SK-N-SH (cell line): Measurements from ENCODE around the gene TUBGCP2. TPM values are rescaled to one million over a fixed set of nuclear protein-coding genes. Genes with fewer than 3 reads are reported as not detected.

Source experiments
- CTCF ChIA-PET: fragments of 300-600, 350-600 bp; formaldehyde crosslinking; extraction: SDS; loops from one replicate; lab custom pipeline; 2021; lab: Yijun Ruan, JAX
- POLR2A ChIA-PET: fragments of 350-600 bp; sonication (Branson Sonifier 250); formaldehyde crosslinking; extraction: SDS; loops from one replicate; lab custom pipeline; 2020; ENCODE audit warnings: antibody characterized with exemption, inconsistent platforms; lab: Yijun Ruan, JAX
- DNase-seq: peaks from one replicate; pipeline ENCODE4 v3.0.0; 2012
- H2AFZ ChIP-seq: fragments of 200-600 bp; sonication (generic); 2 replicates; pipeline ENCODE4 v1.8.1; 2016; ENCODE audit warnings: antibody characterized with exemption, mild to moderate bottlenecking, low read depth
- H3F3A ChIP-seq: fragments of 200-600 bp; sonication (generic); replicated peaks from 2 replicates; pipeline ENCODE3; 2016; ENCODE audit warnings: antibody characterized with exemption, mild to moderate bottlenecking; ENCODE audit not compliant: insufficient read depth
- H3K27ac ChIP-seq, 2 experiments: fragments of 200-500 bp in 1 of 2; fragments of 200-600 bp in 1 of 2; sonication (Bioruptor generic) in 1 of 2; sonication (generic), shearing (Covaris generic) in 1 of 2; 2 replicates each; pipeline versions ENCODE4 v1.5.1 to v1.6.1; 2014 to 2016; ENCODE audit warnings: low read depth in 2 of 2, inconsistent platforms in 1 of 2, low read length in 1 of 2, mild to moderate bottlenecking in 1 of 2, mixed read lengths in 1 of 2
- H3K27me3 ChIP-seq: fragments of 200-600 bp; sonication (generic), shearing (Covaris generic); 2 replicates; pipeline ENCODE4 v1.6.1; 2016; ENCODE audit warnings: mixed run types; ENCODE audit not compliant: insufficient read depth
- H3K36me3 ChIP-seq, 2 experiments: fragments of 200-500 bp in 1 of 2; fragments of 200-600 bp in 1 of 2; sonication (Bioruptor generic) in 1 of 2; sonication (generic) in 1 of 2; replicated peaks in 1 of 2; 2 replicates each; pipeline versions ENCODE3 to v1.5.1; 2014 to 2016; ENCODE audit warnings: low read length in 1 of 2, mild to moderate bottlenecking in 1 of 2; ENCODE audit not compliant: insufficient read depth in 2 of 2, control insufficient read depth in 1 of 2
- H3K4me1 ChIP-seq, 2 experiments: fragments of 200-500 bp in 1 of 2; fragments of 200-600 bp in 1 of 2; sonication (Bioruptor generic) in 1 of 2; sonication (generic), shearing (Covaris generic) in 1 of 2; 2 replicates each; pipeline versions ENCODE4 v1.5.1 to v1.6.1; 2014 to 2016; ENCODE audit warnings: low read depth in 1 of 2, low read length in 1 of 2, mixed run types in 1 of 2; ENCODE audit not compliant: insufficient read depth in 2 of 2, control insufficient read depth in 1 of 2
- H3K4me2 ChIP-seq: fragments of 200-600 bp; sonication (generic), shearing (Covaris generic); 2 replicates; pipeline ENCODE4 v1.6.1; 2017; ENCODE audit warnings: mixed run types
- H3K4me3 ChIP-seq, 2 experiments: fragments of 200-500 bp in 1 of 2; fragments of 200-600 bp in 1 of 2; sonication (Bioruptor generic) in 1 of 2; sonication (generic), shearing (Covaris generic) in 1 of 2; 2 replicates each; pipeline versions ENCODE4 v1.5.1 to v1.8.1; 2014 to 2016; ENCODE audit warnings: low read depth in 2 of 2, inconsistent platforms in 1 of 2, low read length in 1 of 2, mild to moderate bottlenecking in 1 of 2, mixed read lengths in 1 of 2, moderate library complexity in 1 of 2
- H3K79me2 ChIP-seq: fragments of 200-600 bp; sonication (generic); 2 replicates; pipeline ENCODE4 v1.8.1; 2017; ENCODE audit warnings: mild to moderate bottlenecking; ENCODE audit not compliant: insufficient read depth
- H3K9ac ChIP-seq: fragments of 200-600 bp; sonication (generic); 2 replicates; pipeline ENCODE4 v1.6.1; 2017; ENCODE audit warnings: mixed run types
- H3K9me2 ChIP-seq: fragments of 200-600 bp; sonication (generic); 2 replicates; pipeline ENCODE4 v1.6.1; 2017; ENCODE audit warnings: mixed run types
- H3K9me3 ChIP-seq: fragments of 200-600 bp; sonication (generic); 2 replicates; pipeline ENCODE4 v1.6.1; 2017; ENCODE audit warnings: mixed run types, mild to moderate bottlenecking, moderate library complexity
- H4K20me1 ChIP-seq: fragments of 200-600 bp; sonication (generic); 2 replicates; pipeline ENCODE4 v1.6.1; 2017; ENCODE audit warnings: mild to moderate bottlenecking, mixed run types; ENCODE audit not compliant: insufficient read depth
- CHD2 ChIP-seq: fragments of 150-350 bp; IDR thresholded peaks from 2 replicates; pipeline ENCODE4 v1.6.1; 2018; ENCODE audit warnings: low read length; ENCODE audit not compliant: partially characterized antibody
- ELF1 ChIP-seq: IDR thresholded peaks from 2 replicates; pipeline ENCODE4 v1.4.0; 2012
- EP300 ChIP-seq, 2 experiments: IDR thresholded peaks; 2 replicates each; pipeline versions ENCODE4 v1.4.0 to v1.6.1; 2012; ENCODE audit warnings: borderline replicate concordance in 1 of 2, low read depth in 1 of 2, low read length in 1 of 2
- EZH2phosphoT487 ChIP-seq: fragments of 200-600 bp; sonication (generic); IDR thresholded peaks from 2 replicates; pipeline ENCODE4 v1.6.1; 2017; ENCODE audit warnings: low read depth, mixed run types, mild to moderate bottlenecking, antibody characterized with exemption, moderate library complexity, borderline replicate concordance
- GATA2 ChIP-seq: sonication (generic); formaldehyde crosslinking; IDR thresholded peaks from 2 replicates; pipeline ENCODE4 v1.5.0; 2020; ENCODE audit warnings: mild to moderate bottlenecking, missing genetic modification reagents
- MXI1 ChIP-seq: IDR thresholded peaks from 2 replicates; pipeline ENCODE4 v1.6.1; 2012; ENCODE audit warnings: mild to moderate bottlenecking, low read depth, low read length, improper control_type of control experiment
- NFIC ChIP-seq: IDR thresholded peaks from 2 replicates; pipeline ENCODE4 v1.4.0; 2012; ENCODE audit warnings: borderline replicate concordance
- NRF1 ChIP-seq: IDR thresholded peaks from 2 replicates; pipeline ENCODE4 v1.6.1; 2012; ENCODE audit warnings: low read depth, mild to moderate bottlenecking, low read length
- POLR2AphosphoS5 ChIP-seq: IDR thresholded peaks from 2 replicates; pipeline ENCODE4 v1.6.1; 2012; ENCODE audit warnings: low read depth, low read length
- RAD21 ChIP-seq: IDR thresholded peaks from 2 replicates; pipeline ENCODE4 v1.6.1; 2012; ENCODE audit warnings: mild to moderate bottlenecking, low read length
- RCOR1 ChIP-seq: fragments of 150-350 bp; IDR thresholded peaks from 2 replicates; pipeline ENCODE4 v1.6.1; 2017; ENCODE audit warnings: antibody characterized with exemption, low read length
- SIN3A ChIP-seq: IDR thresholded peaks from 2 replicates; pipeline ENCODE4 v1.6.1; 2012; ENCODE audit warnings: low read depth, mild to moderate bottlenecking, low read length, moderate library complexity, borderline replicate concordance
- TAF1 ChIP-seq: IDR thresholded peaks from 2 replicates; pipeline ENCODE4 v1.6.1; 2012; ENCODE audit warnings: low read depth, mild to moderate bottlenecking, low read length, moderate library complexity, borderline replicate concordance
- TCF12 ChIP-seq: IDR thresholded peaks from 2 replicates; pipeline ENCODE4 v1.4.0; 2012
- YY1 ChIP-seq: IDR thresholded peaks from 2 replicates; pipeline ENCODE4 v1.4.0; 2012; ENCODE audit warnings: low read depth, mild to moderate bottlenecking
- WGBS: methylation state at CpG from one replicate; pipeline ENCODE4 v1.1.6; 2017; ENCODE audit warnings: low lambda C conversion rate; 5-methylcytosine and 5-hydroxymethylcytosine counted together
- polyA plus RNA-seq, 3 experiments: library from polyadenylated mRNA; depleted of rRNA; stranded (reverse); fragments of >200 nt; gene quantifications; 2 replicates each; pipeline ENCODE4 v1.2.3, GENCODE V29; 2012
- TF ChIP-seq, protein P1 (sequence below): IDR thresholded peaks from 2 replicates; pipeline ENCODE4 v1.6.1; 2012; ENCODE audit warnings: mild to moderate bottlenecking, low read depth, low read length, moderate library complexity
- TF ChIP-seq, protein P2 (sequence below): fragments of 150-350 bp; IDR thresholded peaks from 2 replicates; pipeline ENCODE4 v1.6.1; 2017; ENCODE audit warnings: antibody characterized with exemption, low read length, low read depth, borderline replicate concordance
- TF ChIP-seq, protein P3 (sequence below): IDR thresholded peaks from 2 replicates; pipeline ENCODE4; 2012

TUBGCP2 gene
- polyA plus RNA-seq, 1 of the 3 experiments (the other 2 are of a cell fraction), result 49.1 TPM

DNA sequence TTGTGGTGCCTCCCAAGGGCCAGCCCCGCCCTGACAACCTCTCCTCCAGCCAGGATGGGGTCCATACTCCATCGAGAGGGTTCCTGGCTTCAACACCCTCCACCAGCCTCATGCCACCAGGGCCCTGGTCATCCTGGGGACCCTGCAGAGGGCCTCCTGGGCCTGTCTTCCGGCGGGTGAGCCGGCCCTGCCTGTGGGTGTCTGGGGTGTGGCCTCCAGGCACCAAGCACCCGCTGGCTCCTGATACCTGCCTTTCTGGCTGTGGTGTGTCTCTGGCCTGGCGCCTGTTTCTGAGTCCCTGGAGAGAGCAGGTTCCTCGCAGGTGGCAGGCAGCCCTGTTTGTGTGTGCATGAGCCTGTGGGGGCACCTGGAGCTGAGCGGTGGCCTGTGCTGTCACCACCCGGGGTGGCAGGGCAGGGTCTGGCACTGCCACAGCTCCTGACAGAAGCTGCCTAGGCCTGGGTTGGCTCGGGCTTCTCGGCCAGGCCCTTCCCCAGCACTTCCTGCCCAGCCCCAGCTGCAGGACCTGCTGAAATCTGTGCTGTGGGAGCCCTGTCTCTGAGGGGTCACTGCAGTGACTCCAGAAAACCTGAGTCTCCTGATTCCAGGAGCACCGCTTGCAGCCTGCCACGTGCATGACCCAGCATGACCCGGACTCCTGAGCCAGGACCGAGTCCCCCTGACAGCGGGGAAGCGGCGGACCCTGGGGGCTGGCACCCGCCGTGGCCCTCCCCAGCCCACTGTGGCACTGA, 50.4 kb downstream of the TUBGCP2 start:
- WGBS, result 60% methylated on average over 1 of the region's 21 CpGs
- H3K27ac ChIP-seq, result peak overlapping the region in 1 of 2 experiments; percentile 76; a peak in 1 of 4 replicates

DNA sequence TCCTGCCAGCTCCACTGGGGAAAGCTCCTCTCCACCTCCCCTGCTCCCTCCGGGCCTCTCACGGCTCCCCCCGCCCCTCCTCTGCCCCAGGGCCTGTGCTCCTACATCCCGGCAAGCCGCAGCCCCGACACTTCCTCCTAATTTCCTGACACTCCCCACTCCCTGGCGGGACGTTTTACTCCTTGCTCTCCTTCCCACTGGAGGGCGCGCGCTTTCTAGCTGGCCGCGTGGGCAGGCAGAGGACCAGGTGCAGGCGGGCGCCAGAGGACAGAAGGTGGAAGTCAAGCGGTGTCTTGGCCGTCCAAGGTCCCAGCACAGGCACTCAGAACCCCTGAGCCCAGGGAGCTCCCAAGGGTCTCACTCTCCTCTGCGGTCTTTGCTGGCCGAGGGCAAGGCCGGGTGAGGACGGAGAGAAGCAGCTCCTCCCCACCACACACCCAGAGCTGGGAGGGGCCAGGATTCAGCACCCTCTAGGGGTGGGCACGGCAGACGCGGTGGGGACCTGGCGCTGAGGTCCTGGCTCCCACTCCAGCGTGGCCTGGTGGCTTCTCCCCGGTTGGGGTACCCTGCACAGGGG, 51.1 kb downstream of the TUBGCP2 start:
- Histone ChIP-seq H3K4me2 (no peak overlapping the region), H2AFZ (no peak overlapping the region), H3K9ac (no peak overlapping the region), H3K27me3 (no peaks in the 10 kb centered on the region), H3K27ac (no peak overlapping the region), H3K9me3 (no peaks in the 10 kb centered on the region), H3K4me3 (no peak overlapping the region), H3K36me3 (no peaks in the 10 kb centered on the region), H3K79me2 (no peaks in the 10 kb centered on the region), H4K20me1 (no peaks in the 10 kb centered on the region), H3F3A (peaks cover 6% of the 10 kb centered on the region), H3K4me1 (peaks cover 13 to 16% of the 10 kb centered on the region in 2 experiments; a peak in 3 of 4 replicates), H3K9me2 (no peaks in the 10 kb centered on the region)
- WGBS, result 67% methylated on average over 25 of the region's 27 CpGs
- POLR2A ChIA-PET, result no interaction called here
- DNase-seq, result peak; percentile 69
- TF ChIP-seq NRF1 (no peak), TAF1 (no peak), RAD21 (no peak), SIN3A (no peak), ELF1 (no peak), MXI1 (no peak), EP300 (IDR thresholded peaks at IDR 0.05; ENCODE audit: borderline replicate concordance in 1 of 2, low read depth in 1 of 2, low read length in 1 of 2) (no peak), YY1 (no peak), EZH2phosphoT487 (no peak), CHD2 (no peak), TCF12 (no peak), RCOR1 (no peak), POLR2AphosphoS5 (no peak), GATA2 (CRISPR knock-in tag) (no peak), NFIC (no peak)
- TF ChIP-seq, protein P1, sequence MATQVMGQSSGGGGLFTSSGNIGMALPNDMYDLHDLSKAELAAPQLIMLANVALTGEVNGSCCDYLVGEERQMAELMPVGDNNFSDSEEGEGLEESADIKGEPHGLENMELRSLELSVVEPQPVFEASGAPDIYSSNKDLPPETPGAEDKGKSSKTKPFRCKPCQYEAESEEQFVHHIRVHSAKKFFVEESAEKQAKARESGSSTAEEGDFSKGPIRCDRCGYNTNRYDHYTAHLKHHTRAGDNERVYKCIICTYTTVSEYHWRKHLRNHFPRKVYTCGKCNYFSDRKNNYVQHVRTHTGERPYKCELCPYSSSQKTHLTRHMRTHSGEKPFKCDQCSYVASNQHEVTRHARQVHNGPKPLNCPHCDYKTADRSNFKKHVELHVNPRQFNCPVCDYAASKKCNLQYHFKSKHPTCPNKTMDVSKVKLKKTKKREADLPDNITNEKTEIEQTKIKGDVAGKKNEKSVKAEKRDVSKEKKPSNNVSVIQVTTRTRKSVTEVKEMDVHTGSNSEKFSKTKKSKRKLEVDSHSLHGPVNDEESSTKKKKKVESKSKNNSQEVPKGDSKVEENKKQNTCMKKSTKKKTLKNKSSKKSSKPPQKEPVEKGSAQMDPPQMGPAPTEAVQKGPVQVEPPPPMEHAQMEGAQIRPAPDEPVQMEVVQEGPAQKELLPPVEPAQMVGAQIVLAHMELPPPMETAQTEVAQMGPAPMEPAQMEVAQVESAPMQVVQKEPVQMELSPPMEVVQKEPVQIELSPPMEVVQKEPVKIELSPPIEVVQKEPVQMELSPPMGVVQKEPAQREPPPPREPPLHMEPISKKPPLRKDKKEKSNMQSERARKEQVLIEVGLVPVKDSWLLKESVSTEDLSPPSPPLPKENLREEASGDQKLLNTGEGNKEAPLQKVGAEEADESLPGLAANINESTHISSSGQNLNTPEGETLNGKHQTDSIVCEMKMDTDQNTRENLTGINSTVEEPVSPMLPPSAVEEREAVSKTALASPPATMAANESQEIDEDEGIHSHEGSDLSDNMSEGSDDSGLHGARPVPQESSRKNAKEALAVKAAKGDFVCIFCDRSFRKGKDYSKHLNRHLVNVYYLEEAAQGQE, result no peak
- TF ChIP-seq, protein P2, sequence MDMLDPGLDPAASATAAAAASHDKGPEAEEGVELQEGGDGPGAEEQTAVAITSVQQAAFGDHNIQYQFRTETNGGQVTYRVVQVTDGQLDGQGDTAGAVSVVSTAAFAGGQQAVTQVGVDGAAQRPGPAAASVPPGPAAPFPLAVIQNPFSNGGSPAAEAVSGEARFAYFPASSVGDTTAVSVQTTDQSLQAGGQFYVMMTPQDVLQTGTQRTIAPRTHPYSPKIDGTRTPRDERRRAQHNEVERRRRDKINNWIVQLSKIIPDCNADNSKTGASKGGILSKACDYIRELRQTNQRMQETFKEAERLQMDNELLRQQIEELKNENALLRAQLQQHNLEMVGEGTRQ, result no peak
- TF ChIP-seq, protein P3, sequence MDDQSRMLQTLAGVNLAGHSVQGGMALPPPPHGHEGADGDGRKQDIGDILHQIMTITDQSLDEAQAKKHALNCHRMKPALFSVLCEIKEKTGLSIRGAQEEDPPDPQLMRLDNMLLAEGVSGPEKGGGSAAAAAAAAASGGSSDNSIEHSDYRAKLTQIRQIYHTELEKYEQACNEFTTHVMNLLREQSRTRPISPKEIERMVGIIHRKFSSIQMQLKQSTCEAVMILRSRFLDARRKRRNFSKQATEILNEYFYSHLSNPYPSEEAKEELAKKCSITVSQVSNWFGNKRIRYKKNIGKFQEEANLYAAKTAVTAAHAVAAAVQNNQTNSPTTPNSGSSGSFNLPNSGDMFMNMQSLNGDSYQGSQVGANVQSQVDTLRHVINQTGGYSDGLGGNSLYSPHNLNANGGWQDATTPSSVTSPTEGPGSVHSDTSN, result no peak
- CTCF ChIA-PET, result interaction anchor here (1.1 to 1.3 kb wide), 2 partner anchors 51 to 114 kb away, joined by 3 to 5 read pairs; no protein-coding TSS in a partner anchor

More for the DNA sequence above, 50.4 kb downstream of the TUBGCP2 start:
- Histone ChIP-seq H3K27me3 (no peaks in the 10 kb centered on the region), H3F3A (peaks cover 6% of the 10 kb centered on the region), H4K20me1 (no peaks in the 10 kb centered on the region), H3K4me2 (peak overlapping the region; percentile 67; the same call in 1 of the 2 replicates), H3K79me2 (no peaks in the 10 kb centered on the region), H3K4me1 (peaks cover 16 to 17% of the 10 kb centered on the region in 2 experiments; a peak in 3 of 4 replicates), H3K9ac (0 out of 2 replicates have a peak overlapping the region, but pooled peaks have one; percentile 11), H2AFZ (no peak overlapping the region), H3K9me3 (no peaks in the 10 kb centered on the region), H3K36me3 (no peaks in the 10 kb centered on the region), H3K4me3 (no peak overlapping the region), H3K9me2 (no peaks in the 10 kb centered on the region)
- CTCF ChIA-PET, result interaction anchor here (1.1 to 1.3 kb wide), 2 partner anchors 50 to 115 kb away, joined by 3 to 5 read pairs; no protein-coding TSS in a partner anchor
- no peak for TF ChIP-seq NFIC
- DNase-seq, result no peak
- POLR2A ChIA-PET, result no interaction called here
